T-helper 1 cell treated with Interleukin-12 subunit alpha and Interleukin-12 subunit beta and Interleukin-4 antibody, amounts not matched to agents 30 μg/mL and 1 μg/mL, for 36 hours (primary cell): ENCODE results near the gene CENPP.

Experiments
- H3K27ac Mint-ChIP-seq: one replicate; pipeline ENCODE4 v1.8.0; 2021; ENCODE audit warnings: mild to moderate bottlenecking, mixed read lengths
- H3K27me3 Mint-ChIP-seq: one replicate; pipeline ENCODE4 v1.8.0; 2021; ENCODE audit warnings: low read depth, mixed read lengths
- H3K36me3 Mint-ChIP-seq: one replicate; pipeline ENCODE4 v1.8.0; 2021; ENCODE audit warnings: low read depth, mixed read lengths
- H3K4me1 Mint-ChIP-seq: one replicate; pipeline ENCODE4 v1.8.0; 2021; ENCODE audit warnings: low read depth, mixed read lengths
- H3K4me3 Mint-ChIP-seq: one replicate; pipeline ENCODE4 v1.8.0; 2021; ENCODE audit warnings: mild to moderate bottlenecking, moderate library complexity, mixed read lengths
- H3K9me3 Mint-ChIP-seq: one replicate; pipeline ENCODE4 v1.8.0; 2021; ENCODE audit warnings: mixed read lengths

Gene CENPP

GRCh38 chr9:92297611-92298010 is 28.1 kb upstream of the CENPP start:
- Mint-ChIP-seq H3K4me1 (peaks cover 38% of the 10 kb centered on the region), H3K4me3 (peak overlapping the region; percentile 60), H3K36me3 (peaks cover 38% of the 10 kb centered on the region), H3K27ac (peak overlapping the region; percentile 75), H3K9me3 (no peaks in the 10 kb centered on the region), H3K27me3 (no peaks in the 10 kb centered on the region)

DNA sequence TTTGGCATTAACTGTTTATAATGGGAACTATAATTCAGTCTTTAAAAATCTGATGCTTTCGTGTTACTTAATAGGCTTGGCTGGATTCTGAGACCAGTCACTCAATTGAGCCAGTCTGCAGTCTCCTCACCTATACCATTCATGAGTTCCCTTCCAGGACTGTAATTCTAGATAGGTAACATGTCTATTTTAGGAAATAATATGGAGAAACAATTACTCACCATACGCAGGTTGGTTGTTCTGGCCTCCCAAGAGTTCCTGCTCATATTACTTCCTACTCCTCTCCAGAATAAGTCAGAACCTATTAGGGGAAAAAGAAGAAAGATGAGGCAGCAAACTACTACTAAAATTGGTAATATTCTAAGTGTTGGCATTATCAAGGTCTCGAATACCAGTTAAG is 27.7 kb upstream of the CENPP start:
- H3K27ac Mint-ChIP-seq: peak overlapping the region; percentile 75
- no peaks in the 10 kb centered on the region for H3K9me3 Mint-ChIP-seq
- no peaks in the 10 kb centered on the region for H3K27me3 Mint-ChIP-seq
- H3K4me3 Mint-ChIP-seq: peak overlapping the region; percentile 60
- H3K36me3 Mint-ChIP-seq: peaks cover 43% of the 10 kb centered on the region
- H3K4me1 Mint-ChIP-seq: peaks cover 34% of the 10 kb centered on the region

DNA sequence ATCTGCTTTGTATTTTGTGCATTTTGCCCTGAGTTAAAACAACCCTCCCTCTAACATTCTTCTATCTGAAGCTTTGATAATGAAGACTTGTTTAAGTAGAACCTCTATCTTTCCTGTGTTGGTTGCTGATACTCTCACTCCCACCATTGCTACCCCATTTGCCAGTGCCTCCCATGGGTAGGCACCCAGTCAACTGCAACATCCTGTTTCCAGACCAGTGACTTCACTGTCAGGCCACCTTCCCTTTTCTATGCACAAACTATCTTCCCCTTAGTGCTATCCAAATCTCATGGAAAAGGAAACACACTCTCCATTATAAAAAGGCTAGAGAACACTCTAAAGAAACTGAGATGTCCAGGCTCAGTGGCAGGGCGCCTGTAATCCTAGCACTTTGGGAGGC is 26.6 kb upstream of the CENPP start:
- Mint-ChIP-seq H3K27ac (peak overlapping the region; percentile 50), H3K4me3 (no peak overlapping the region), H3K4me1 (peaks cover 33% of the 10 kb centered on the region), H3K36me3 (peaks cover 48% of the 10 kb centered on the region), H3K27me3 (no peaks in the 10 kb centered on the region), H3K9me3 (no peaks in the 10 kb centered on the region)

- no peak overlapping the region for H3K4me3 Mint-ChIP-seq
- H3K9me3 Mint-ChIP-seq: no peaks in the 10 kb centered on the region
- H3K27me3 Mint-ChIP-seq: no peaks in the 10 kb centered on the region
- H3K4me1 Mint-ChIP-seq: peaks cover 20% of the 10 kb centered on the region
- H3K36me3 Mint-ChIP-seq: peaks cover 57% of the 10 kb centered on the region
- H3K27ac Mint-ChIP-seq: no peak overlapping the region
Measured at GRCh38 chr9:92300936-92301335, 24.8 kb upstream of the CENPP start.

GRCh38 chr9:92308893-92309292 is 16.9 kb upstream of the CENPP start:
- Mint-ChIP-seq H3K27me3 (no peaks in the 10 kb centered on the region), H3K4me1 (peaks cover 11% of the 10 kb centered on the region), H3K27ac (no peak overlapping the region), H3K36me3 (peaks cover 59% of the 10 kb centered on the region), H3K4me3 (no peak overlapping the region), H3K9me3 (no peaks in the 10 kb centered on the region)

DNA sequence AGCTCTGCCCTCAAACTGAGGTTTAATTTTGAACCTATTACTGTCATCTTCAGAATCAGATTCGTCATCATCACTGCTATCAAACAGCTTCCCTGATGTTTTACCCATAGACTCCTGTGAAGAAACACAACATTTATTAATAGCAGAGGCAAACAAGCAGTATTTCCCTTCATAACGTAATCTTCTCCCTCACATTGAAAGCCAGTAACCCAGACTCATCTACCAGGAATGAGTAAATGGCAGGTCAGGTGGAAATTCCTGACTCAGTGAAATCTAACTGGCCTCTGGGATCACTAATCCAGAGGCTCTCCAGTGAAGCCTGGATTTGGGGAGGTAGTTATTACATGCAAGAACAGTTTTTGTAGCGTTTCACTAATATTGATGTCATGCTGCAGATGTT is 15.2 kb upstream of the CENPP start:
- Mint-ChIP-seq H3K4me3 (no peak overlapping the region), H3K27me3 (no peaks in the 10 kb centered on the region), H3K27ac (no peak overlapping the region), H3K4me1 (peaks cover 11% of the 10 kb centered on the region), H3K9me3 (no peaks in the 10 kb centered on the region), H3K36me3 (peaks cover 59% of the 10 kb centered on the region)

GRCh38 chr9:92312887-92313623 is 12.7 kb upstream of the CENPP start:
- Mint-ChIP-seq H3K4me1 (peaks cover 11% of the 10 kb centered on the region), H3K4me3 (no peak overlapping the region), H3K36me3 (peaks cover 58% of the 10 kb centered on the region), H3K9me3 (no peaks in the 10 kb centered on the region), H3K27ac (peak overlapping the region; percentile 28), H3K27me3 (no peaks in the 10 kb centered on the region)

GRCh38 chr9:92313624-92314012 is 12.1 kb upstream of the CENPP start:
- Mint-ChIP-seq H3K27ac (peak overlapping the region; percentile 28), H3K4me3 (no peak overlapping the region), H3K36me3 (peaks cover 57% of the 10 kb centered on the region), H3K4me1 (peaks cover 9% of the 10 kb centered on the region), H3K9me3 (no peaks in the 10 kb centered on the region), H3K27me3 (no peaks in the 10 kb centered on the region)

DNA sequence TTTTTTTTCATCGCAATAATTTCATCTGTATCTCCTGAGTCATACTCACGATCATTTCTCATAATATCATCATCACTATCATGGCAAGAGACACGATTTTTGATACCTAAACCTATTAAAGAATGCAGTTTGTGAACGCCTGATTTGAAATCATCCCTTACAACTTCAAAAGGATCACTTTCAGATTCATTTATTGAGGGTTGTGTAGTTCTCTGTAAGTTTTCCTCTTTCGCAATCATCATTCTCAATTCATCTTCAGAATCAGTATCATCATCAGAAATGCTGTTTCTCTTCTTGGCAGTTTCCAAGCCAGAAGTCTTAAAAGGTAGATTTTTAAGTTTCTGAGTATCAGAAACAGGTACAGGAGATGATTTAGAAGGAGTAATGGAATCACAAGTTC is 10.3 kb upstream of the CENPP start:
- H3K27ac Mint-ChIP-seq: no peak overlapping the region

GRCh38 chr9:92324431-92324830 is 1.3 kb upstream of the CENPP start:
- Mint-ChIP-seq H3K4me3 (peak overlapping the region; percentile 95), H3K27me3 (no peaks in the 10 kb centered on the region), H3K4me1 (peaks cover 24% of the 10 kb centered on the region), H3K27ac (peak overlapping the region; percentile 96), H3K9me3 (no peaks in the 10 kb centered on the region), H3K36me3 (peaks cover 16% of the 10 kb centered on the region)

More for the DNA sequence above, 10.3 kb upstream of the CENPP start:
- Mint-ChIP-seq H3K9me3 (no peaks in the 10 kb centered on the region), H3K36me3 (peaks cover 56% of the 10 kb centered on the region), H3K4me1 (peaks cover 9% of the 10 kb centered on the region), H3K27me3 (no peaks in the 10 kb centered on the region), H3K4me3 (no peak overlapping the region)

GRCh38 chr9:92324889-92325268 is 874 bp upstream of the CENPP start:
- Mint-ChIP-seq H3K27me3 (no peaks in the 10 kb centered on the region), H3K36me3 (peaks cover 14% of the 10 kb centered on the region), H3K4me1 (peaks cover 24% of the 10 kb centered on the region), H3K27ac (peak overlapping the region; percentile 96), H3K9me3 (no peaks in the 10 kb centered on the region), H3K4me3 (peak overlapping the region; percentile 95)

DNA sequence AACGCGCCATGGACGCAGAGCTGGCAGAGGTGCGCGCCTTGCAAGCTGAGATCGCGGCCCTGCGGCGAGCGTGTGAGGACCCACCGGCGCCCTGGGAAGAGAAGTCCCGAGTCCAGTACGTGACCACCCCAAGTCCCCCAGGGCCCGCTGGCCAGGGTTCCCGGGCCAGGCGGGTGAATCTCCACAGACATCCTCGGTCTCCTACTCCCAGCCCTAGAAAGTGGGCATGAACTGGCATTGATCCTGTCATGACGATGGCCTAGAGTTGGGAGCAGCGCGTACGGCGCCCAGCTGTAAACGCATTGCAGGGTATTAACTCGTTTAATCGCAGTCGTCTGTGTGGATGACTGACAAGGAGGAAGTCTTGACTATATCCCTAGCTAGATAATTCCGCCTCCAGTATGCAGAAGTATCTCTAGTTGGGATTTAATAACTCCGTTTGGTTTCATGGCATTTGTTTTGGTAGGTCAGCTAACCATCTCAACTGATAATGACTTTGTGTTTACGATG is 293 bp downstream of the CENPP start:
- Mint-ChIP-seq H3K36me3 (peaks cover 9% of the 10 kb centered on the region), H3K27ac (peak overlapping the region; percentile 96), H3K4me3 (peak overlapping the region; percentile 95), H3K27me3 (no peaks in the 10 kb centered on the region), H3K9me3 (no peaks in the 10 kb centered on the region), H3K4me1 (peaks cover 24% of the 10 kb centered on the region)

- no peaks in the 10 kb centered on the region for H3K27me3 Mint-ChIP-seq
- no peaks in the 10 kb centered on the region for H3K9me3 Mint-ChIP-seq
- H3K27ac Mint-ChIP-seq: no peak overlapping the region
- peaks cover 7% of the 10 kb centered on the region for H3K36me3 Mint-ChIP-seq
- peaks cover 24% of the 10 kb centered on the region for H3K4me1 Mint-ChIP-seq
- H3K4me3 Mint-ChIP-seq: peak overlapping the region; percentile 95
Measured at GRCh38 chr9:92327283-92327850, 1.6 kb downstream of the CENPP start.

DNA sequence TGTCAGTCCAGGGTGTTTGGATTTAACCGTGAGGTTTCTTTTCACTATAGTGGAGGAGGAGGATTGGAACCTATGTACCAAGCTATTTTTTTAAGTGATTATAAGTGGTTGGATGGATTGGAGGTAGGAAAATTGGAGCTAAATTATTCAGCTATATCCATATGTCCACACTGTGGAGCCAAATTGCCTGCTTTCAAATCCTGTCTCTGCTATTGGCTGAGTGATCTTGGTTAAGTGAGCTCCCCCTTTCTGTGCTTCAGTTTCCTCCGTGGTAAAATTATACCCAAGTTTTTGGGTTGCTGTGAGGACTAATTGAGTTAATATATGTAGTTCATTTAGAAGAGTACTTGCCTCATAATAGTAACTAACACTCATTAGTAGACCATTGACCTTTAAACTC is 2.5 kb downstream of the CENPP start:
- Mint-ChIP-seq H3K9me3 (no peaks in the 10 kb centered on the region), H3K4me3 (no peak overlapping the region), H3K36me3 (peaks cover 7% of the 10 kb centered on the region), H3K27me3 (no peaks in the 10 kb centered on the region), H3K27ac (no peak overlapping the region), H3K4me1 (peaks cover 24% of the 10 kb centered on the region)

DNA sequence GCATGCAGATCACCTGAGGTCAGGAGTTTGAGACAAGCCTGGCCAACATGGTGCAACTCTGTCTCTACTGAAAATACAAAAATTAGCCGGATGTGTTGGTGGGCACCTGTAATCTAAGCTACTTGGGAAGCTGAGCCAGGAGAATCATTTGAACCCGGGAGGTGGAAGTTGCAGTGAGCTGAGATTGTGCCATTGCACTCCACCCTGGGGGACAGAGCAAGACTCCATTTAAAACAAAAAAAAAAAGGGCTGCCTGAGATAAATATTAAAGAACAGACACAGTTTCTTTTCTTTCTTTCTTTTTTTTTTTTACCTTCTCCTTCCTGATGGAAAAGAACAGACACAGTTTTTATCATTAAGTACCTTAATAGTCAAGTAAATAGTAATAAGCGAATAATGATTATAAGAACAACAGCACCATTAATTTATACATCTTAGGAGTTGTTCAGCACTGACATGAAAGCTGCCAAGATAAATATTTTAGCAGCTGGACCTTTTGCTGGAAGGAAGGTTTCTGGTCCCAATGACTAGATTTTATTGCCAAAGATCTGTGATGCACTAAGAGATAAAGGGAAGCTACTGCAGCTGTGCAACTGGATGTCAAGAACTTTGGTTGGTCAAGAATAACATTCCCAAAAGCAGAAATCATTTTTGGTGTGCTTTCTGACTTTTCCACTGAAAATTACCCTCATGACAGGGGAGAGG is 7.0 kb downstream of the CENPP start:
- Mint-ChIP-seq H3K27ac (no peak overlapping the region), H3K36me3 (peaks cover 14% of the 10 kb centered on the region), H3K4me1 (peaks cover 4% of the 10 kb centered on the region), H3K9me3 (no peaks in the 10 kb centered on the region), H3K27me3 (no peaks in the 10 kb centered on the region), H3K4me3 (no peak overlapping the region)
